ENCODE results near the gene BTN1A1. TPM values are rescaled to one million over a fixed set of nuclear protein-coding genes. Genes with fewer than 3 reads are reported as not detected.
"Not testable (repeated sequence)": the region's sequence is repeated elsewhere in the genome, so short reads cannot be mapped to it uniquely, and the experiment has no call there.

The BTN1A1 gene
- total and polyA plus RNA-seq, 9 of the 15 experiments (the other 6 are each of a cell fraction or from before 2014, with no cell fraction given): 0.01 to 0.15 (median 0.06) TPM; not detected in 4

DNA sequence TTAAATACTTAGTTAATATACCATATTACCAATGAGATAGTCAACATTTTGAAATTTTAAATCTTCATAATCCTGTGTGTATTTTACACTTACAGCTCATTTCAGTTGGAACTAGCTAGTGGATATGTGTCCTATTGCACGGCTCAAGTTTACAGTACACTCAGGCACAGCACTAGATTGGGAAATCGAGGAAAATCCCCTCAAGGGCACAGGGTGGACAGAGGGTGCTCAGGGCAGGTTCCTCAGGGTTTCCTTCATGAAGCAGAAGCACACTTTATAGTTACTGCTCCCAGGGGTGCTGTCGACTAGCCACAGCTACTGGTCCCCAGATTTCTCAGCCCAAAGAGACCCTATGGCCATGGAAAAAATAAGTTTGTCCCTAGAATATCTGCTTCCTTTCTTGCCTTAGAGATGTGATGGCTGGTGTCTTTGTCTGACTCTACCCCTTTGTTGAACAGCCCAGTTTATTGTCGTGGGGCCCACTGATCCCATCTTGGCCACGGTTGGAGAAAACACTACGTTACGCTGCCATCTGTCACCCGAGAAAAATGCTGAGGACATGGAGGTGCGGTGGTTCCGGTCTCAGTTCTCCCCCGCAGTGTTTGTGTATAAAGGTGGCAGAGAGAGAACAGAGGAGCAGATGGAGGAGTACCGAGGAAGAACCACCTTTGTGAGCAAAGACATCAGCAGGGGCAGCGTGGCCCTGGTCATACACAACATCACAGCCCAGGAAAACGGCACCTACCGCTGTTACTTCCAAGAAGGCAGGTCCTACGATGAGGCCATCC is 40.9 kb upstream of the BTN1A1 start (continued):
- no peak for TF ChIP-seq ZNF318 (IDR thresholded peaks at IDR 0.05; ENCODE audit: borderline replicate concordance in 1 of 2, low read depth in 1 of 2)
- TF ChIP-seq ARID4B (CRISPR knock-in tag; IDR thresholded peaks at IDR 0.05): peak; percentile 37; the same call in 1 of the 2 replicates
- no peak for TF ChIP-seq SMAD1 (IDR thresholded peaks at IDR 0.05; ENCODE audit: low read depth, low read length, partially characterized antibody)
- TF ChIP-seq MECOM (CRISPR knock-in tag; IDR thresholded peaks at IDR 0.05): no peak
- TF ChIP-seq CCAR2 (IDR thresholded peaks at IDR 0.05; ENCODE audit: low read depth, low read length): no peak

DNA sequence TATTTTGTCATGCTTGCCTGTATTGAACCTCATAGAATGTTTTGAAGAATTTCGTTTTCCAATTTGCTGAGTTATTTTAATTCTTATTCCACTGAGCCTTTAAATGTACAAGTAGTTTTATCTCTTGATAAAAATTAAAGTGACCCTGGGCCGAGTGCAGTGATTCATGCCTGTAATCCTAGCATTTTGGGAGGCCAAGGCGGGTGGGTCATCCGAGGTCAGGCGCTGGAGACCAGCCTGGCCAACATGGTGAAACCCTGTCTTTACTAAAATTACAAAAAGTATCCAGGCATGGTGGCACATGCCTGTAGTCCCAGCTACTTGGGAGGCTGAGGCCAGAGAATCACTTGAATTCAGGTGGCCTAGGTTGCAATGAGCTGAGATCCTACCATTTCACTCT is 38.8 kb upstream of the BTN1A1 start:
- H3K36me3 ChIP-seq (ENCODE audit: control insufficient read depth, insufficient read depth, low read length): peaks cover 68% of the 10 kb centered on the region
- DNase-seq (ENCODE audit: extremely low read depth in 1 of 4, low spot score in 3 of 4); ATAC-seq; H3K4me2 ChIP-seq (ENCODE audit: insufficient read depth, low read length); H4K20me1 ChIP-seq (replicated peaks; ENCODE audit: control insufficient read depth, insufficient read depth, low read length); H3K27ac ChIP-seq (ENCODE audit: extremely low read depth, low read depth, low read length); H3K9me3 ChIP-seq (replicated peaks; ENCODE audit: control insufficient read depth, insufficient read depth, low read depth, low read length); in situ Hi-C loops (cut with MboI); BruUV-seq (replicated peaks); H3K27me3 ChIP-seq (ENCODE audit: control insufficient read depth in 2 of 2, insufficient read depth in 2 of 2, low read length in 2 of 2); H3K9ac ChIP-seq (ENCODE audit: insufficient read depth in 1 of 2, low read depth in 2 of 2, low read length in 2 of 2); H3K4me1 ChIP-seq (replicated peaks in 1 of 2; ENCODE audit: control insufficient read depth in 2 of 2, insufficient read depth in 2 of 2, low read length in 2 of 2); FAIRE-seq; H2AFZ ChIP-seq (ENCODE audit: low read depth, low read length); H3K9me1 ChIP-seq (ENCODE audit: control insufficient read depth, insufficient read depth, low read length); intact Hi-C loops (cut with micrococcal nuclease); H3K4me3 ChIP-seq: not testable (repeated sequence)
- POLR2A ChIA-PET: interaction anchor here (0.9 to 1.7 kb wide), 3 partner anchors 9 to 17 kb away, joined by 3 to 5 read pairs (median 4); no protein-coding TSS in a partner anchor
- 66% methylated on average over 5 of the region's 5 CpGs for WGBS (ENCODE audit: insufficient coverage, low coverage, missing lambda C conversion rate)
- CTCF ChIA-PET (ENCODE audit: low intra/inter-chr PET ratio): interaction anchor here (0.6 kb wide), 1 partner anchor 119 kb away, joined by 4 read pairs; no protein-coding TSS in a partner anchor
- peaks cover 23% of the 10 kb centered on the region for H3K79me2 ChIP-seq (ENCODE audit: control insufficient read depth, insufficient read depth, low read length)
